Right cardiac atrium (tissue), 5 donors: ENCODE results near the gene EEPD1. TPM values are rescaled to one million over a fixed set of nuclear protein-coding genes. Genes with fewer than 3 reads are reported as not detected.

Experiments used
- ATAC-seq, 2 donors: fragments of 200-7000 bp; cut with Tn5 transposase; one replicate each; pipeline versions ENCODE4 v1.8.0 to v1.9.1; 2020; ENCODE audit warnings: moderate library complexity in 2 of 2, mild to moderate bottlenecking in 1 of 2
- DNase-seq, 3 donors: peaks; one replicate each; pipeline ENCODE4 v3.0.0-alpha.2; 2020
- H3K27ac ChIP-seq: one replicate; pipeline ENCODE4 v1.5.1; 2013; ENCODE audit warnings: mild to moderate bottlenecking, low read length, control low read depth, moderate library complexity
- H3K27me3 ChIP-seq: one replicate; pipeline ENCODE4 v1.6.1; 2013; ENCODE audit not compliant: control insufficient read depth, insufficient read depth
- H3K4me1 ChIP-seq: one replicate; pipeline ENCODE4 v1.6.1; 2013; ENCODE audit warnings: low read length; ENCODE audit not compliant: control insufficient read depth, insufficient read depth
- H3K4me3 ChIP-seq: one replicate; pipeline ENCODE4 v1.5.1; 2013; ENCODE audit warnings: low read length, control low read depth
- H3K9me3 ChIP-seq: one replicate; pipeline ENCODE4 v1.6.1; 2013; ENCODE audit warnings: low read length; ENCODE audit not compliant: control insufficient read depth
- WGBS: extraction: QIAGEN DNeasy Blood & Tissue Kit; methylation state at CpG from one replicate; pipeline ENCODE4 v1.1.7; 2013; 5-methylcytosine and 5-hydroxymethylcytosine counted together
- intact Hi-C, 4 donors: fragments of 100-400 bp; cut with DNase I; formaldehyde crosslinking; loops; one replicate each; pipeline versions ENCODE4 v1.11.0 to v1.14.0; 2022 to 2023
- polyA plus RNA-seq: library from polyadenylated mRNA; stranded (reverse); fragments of 200-250 nt; gene quantifications from one replicate; pipeline ENCODE4 v1.2.3, GENCODE V29; 2013
- total RNA-seq, 4 donors: library from RNA; stranded (reverse); fragmentation: NEBNext Ultra II Directional; extraction: Animal tissue kit (Norgen Biotek cat#: 25700); gene quantifications; one replicate each; pipeline ENCODE4 v1.2.1, GENCODE V29; 2021
- donor health status: healthy with polysubstance abuse.
- donor health status: DM: no; HTN: yes; CAD: no.
- donor health status: DM: no; HTN: no; CAD: no.
- donor health status: DM: no; HTN: yes; CAD: no; lungs with severe emphysema.
- donor health status: DM: yes; HTN: yes; CAD: no.

EEPD1 gene
- total and polyA plus RNA-seq, 5 donors: 3.0 to 7.8 (median 4.4) TPM

DNA sequence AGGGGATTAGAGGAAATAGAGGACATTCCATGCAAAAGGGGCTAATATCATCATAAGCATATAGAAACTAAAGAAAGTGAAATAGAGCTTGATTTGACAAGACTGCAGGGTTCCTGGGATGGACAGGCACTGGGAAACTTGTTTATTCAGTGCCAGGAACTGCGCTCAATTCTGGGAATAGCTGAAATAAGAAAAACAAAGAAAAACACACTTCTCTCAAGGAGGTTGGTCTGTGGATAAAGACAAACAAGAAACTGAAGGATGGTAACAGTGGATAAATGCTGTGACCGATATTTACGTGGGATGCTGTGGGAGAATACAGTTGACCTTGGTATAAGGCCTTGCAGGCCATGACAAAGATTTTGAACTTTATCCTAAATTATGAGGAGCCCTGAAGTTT lies 195.7 kb downstream of the EEPD1 start:
- intact Hi-C loops: no loop called here
- Histone ChIP-seq H3K27me3 (no peaks in the 10 kb centered on the region), H3K27ac (no peak overlapping the region), H3K4me3 (no peak overlapping the region), H3K4me1 (no peaks in the 10 kb centered on the region), H3K9me3 (no peaks in the 10 kb centered on the region)
- 92% methylated on average over 3 of the region's 3 CpGs for WGBS
- ATAC-seq: no peak
- no peak for DNase-seq

DNA sequence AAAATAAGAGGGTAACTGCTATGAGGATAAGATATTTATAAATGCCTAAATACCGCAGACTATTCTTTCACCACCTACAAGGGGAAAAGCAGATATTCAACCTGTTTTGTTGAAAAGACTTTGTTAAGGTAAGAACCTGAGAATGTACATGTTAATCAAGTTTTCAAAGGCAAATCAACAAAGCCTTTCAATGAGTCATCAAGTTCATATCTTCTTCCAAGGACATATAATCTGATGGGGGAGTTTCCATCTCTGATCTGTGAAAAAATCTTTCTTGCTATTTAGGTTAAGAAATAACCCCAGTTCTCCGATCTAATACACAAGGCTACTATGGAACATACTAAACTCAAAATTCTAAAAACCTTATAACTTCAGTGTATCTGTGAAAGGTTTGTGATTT lies 196.6 kb downstream of the EEPD1 start:
- intact Hi-C loops: no loop called here
- no peak overlapping the region for H3K4me3 ChIP-seq
- ATAC-seq: no peak

More for the DNA sequence above, 196.6 kb downstream of the EEPD1 start:
- no peak for DNase-seq
- WGBS: 91% methylated on average over 2 of the region's 2 CpGs
- Histone ChIP-seq H3K9me3 (no peaks in the 10 kb centered on the region), H3K27me3 (no peaks in the 10 kb centered on the region), H3K4me1 (no peaks in the 10 kb centered on the region), H3K27ac (no peak overlapping the region)

Other genes starting within 250 kb of the EEPD1 start
- 1 to 10 TPM; 1.4 to 4.1 (median 3.5) TPM for gene ANLN, start 236.6 kb downstream of the EEPD1 start, total RNA-seq
- gene ANLN, start 236.6 kb downstream of the EEPD1 start, polyA plus RNA-seq: 0.77 TPM